Measurements from ENCODE around the gene FOXK2.

DNA sequence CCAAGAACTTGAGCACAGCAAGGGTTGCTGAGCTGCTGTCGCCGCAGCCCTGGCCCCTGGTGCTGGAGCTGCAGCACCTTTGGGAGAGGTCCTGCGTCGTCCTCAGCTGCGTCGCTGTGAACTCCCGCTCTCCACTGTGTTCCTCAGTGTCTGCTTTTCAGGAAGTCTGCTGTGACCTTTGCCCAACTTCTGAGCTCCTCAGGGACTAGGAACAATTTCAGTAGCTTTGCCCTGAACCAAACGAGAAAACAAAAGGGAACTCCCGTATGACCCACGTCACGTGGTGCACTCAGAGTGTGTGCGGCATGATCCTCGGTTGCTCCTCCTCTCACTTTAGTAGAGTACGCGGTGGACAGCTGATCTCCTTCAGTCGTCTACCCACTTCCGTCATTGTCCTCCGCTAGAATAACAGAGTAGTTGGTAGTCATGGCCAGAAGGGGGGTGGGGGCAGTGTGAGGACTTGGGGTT, 84.5 kb downstream of the FOXK2 start:
- TF ChIP-seq ESRRG (CRISPR knock-in tag; IDR thresholded peaks at IDR 0.05), result no peak
- TF ChIP-seq PPARA (CRISPR knock-in tag; IDR thresholded peaks at IDR 0.05; ENCODE audit: borderline replicate concordance), result no peak
- TF ChIP-seq ZNF565 (CRISPR knock-in tag; conservative IDR thresholded peaks at IDR 0.05; ENCODE audit: low read depth), result no peak
- TF ChIP-seq PATZ1 (CRISPR knock-in tag; IDR thresholded peaks at IDR 0.05; ENCODE audit: borderline replicate concordance), result no peak
- no peak for TF ChIP-seq OSR1 (CRISPR knock-in tag; IDR thresholded peaks at IDR 0.05)

Data from SK-N-SH treated with all-trans-retinoic acid at 6 μM for 48 hours (cell line).